GM12878 (cell line): ENCODE measurements around the gene GAGE2A.
"Not testable (repeated sequence)": the region's sequence is repeated elsewhere in the genome, so short reads cannot be mapped to it uniquely, and the experiment has no call there.

Experiments
- EED ChIP-seq: sonication (generic); IDR thresholded peaks from 2 replicates; pipeline ENCODE4 v1.6.1; 2016; ENCODE audit warnings: antibody characterized with exemption, low read depth
- ELK1 ChIP-seq: IDR thresholded peaks from 2 replicates; pipeline ENCODE4 v1.6.1; 2012; ENCODE audit warnings: low read depth, low read length, improper control_type of control experiment
- GABPA ChIP-seq: IDR thresholded peaks from 2 replicates; pipeline ENCODE4 v1.6.1; 2014; ENCODE audit warnings: antibody characterized with exemption, low read depth, mild to moderate bottlenecking, inconsistent platforms
- HDAC6 ChIP-seq: fragments of 200-600 bp; sonication (generic); IDR thresholded peaks from one replicate; pipeline ENCODE4 v1.8.0; 2017; ENCODE audit warnings: antibody characterized with exemption; ENCODE audit not compliant: unreplicated experiment
- TARDBP ChIP-seq: IDR thresholded peaks from 2 replicates; pipeline ENCODE4 v1.6.1; 2016; ENCODE audit warnings: borderline replicate concordance
- TCF7 ChIP-seq: IDR thresholded peaks from 2 replicates; pipeline ENCODE4 v1.6.1; 2014; ENCODE audit warnings: antibody characterized with exemption, borderline replicate concordance
- ZNF384 ChIP-seq: IDR thresholded peaks from 2 replicates; pipeline ENCODE4 v1.6.1; 2012; ENCODE audit warnings: low read depth, mild to moderate bottlenecking, low read length, improper control_type of control experiment, borderline replicate concordance
- TF ChIP-seq, protein P1 (sequence below), 3 experiments: IDR thresholded peaks in 2 of 3; conservative IDR thresholded peaks in 1 of 3; 2 replicates each; pipeline ENCODE4 v1.5.1; 2011; ENCODE audit warnings: low read depth in 3 of 3, low read length in 3 of 3, mild to moderate bottlenecking in 3 of 3, control low read depth in 2 of 3, moderate library complexity in 2 of 3, inconsistent platforms in 1 of 3, mixed read lengths in 1 of 3; ENCODE audit not compliant: control insufficient read depth in 2 of 3, insufficient read depth in 1 of 3; ENCODE audit errors: extremely low read depth in 1 of 3
- TF ChIP-seq, protein P2 (sequence below): IDR thresholded peaks from 2 replicates; pipeline ENCODE4 v1.6.1; 2012; ENCODE audit warnings: low read length, inconsistent platforms
- TF ChIP-seq, protein P3 (sequence below): IDR thresholded peaks from 2 replicates; pipeline ENCODE4 v1.6.1; 2012; ENCODE audit warnings: low read depth, low read length, improper control_type of control experiment

DNA sequence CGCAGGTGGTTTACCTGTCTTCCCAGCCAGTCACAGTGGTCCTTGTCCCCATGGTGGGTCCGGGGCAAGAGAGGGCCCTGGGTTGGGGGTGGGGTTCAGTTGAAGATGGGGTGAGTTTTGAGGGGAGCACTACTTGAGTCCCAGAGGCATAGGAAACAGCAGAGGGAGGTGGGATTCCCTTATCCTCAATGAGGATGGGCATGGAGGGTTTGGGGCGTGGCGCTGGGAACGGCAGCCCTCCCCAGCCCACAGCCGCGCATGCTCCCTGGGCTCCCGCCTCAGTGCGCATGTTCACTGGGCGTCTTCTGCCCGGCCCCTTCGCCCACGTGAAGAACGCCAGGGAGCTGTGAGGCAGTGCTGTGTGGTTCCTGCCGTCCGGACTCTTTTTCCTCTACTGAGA, 9.6 kb upstream of the GAGE2A start, which contains the start of gene GAGE12H:
- not testable (repeated sequence) for TF ChIP-seq TCF7, HDAC6, ELK1, ZNF384, TARDBP, GABPA, EED
- TF ChIP-seq, protein P1, sequence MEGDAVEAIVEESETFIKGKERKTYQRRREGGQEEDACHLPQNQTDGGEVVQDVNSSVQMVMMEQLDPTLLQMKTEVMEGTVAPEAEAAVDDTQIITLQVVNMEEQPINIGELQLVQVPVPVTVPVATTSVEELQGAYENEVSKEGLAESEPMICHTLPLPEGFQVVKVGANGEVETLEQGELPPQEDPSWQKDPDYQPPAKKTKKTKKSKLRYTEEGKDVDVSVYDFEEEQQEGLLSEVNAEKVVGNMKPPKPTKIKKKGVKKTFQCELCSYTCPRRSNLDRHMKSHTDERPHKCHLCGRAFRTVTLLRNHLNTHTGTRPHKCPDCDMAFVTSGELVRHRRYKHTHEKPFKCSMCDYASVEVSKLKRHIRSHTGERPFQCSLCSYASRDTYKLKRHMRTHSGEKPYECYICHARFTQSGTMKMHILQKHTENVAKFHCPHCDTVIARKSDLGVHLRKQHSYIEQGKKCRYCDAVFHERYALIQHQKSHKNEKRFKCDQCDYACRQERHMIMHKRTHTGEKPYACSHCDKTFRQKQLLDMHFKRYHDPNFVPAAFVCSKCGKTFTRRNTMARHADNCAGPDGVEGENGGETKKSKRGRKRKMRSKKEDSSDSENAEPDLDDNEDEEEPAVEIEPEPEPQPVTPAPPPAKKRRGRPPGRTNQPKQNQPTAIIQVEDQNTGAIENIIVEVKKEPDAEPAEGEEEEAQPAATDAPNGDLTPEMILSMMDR (IDR thresholded peaks at IDR 0.05 in 2 of 3, conservative IDR thresholded peaks at IDR 0.05 in 1 of 3; ENCODE audit: control insufficient read depth in 2 of 3, extremely low read depth in 1 of 3, insufficient read depth in 1 of 3, low read depth in 3 of 3, low read length in 3 of 3), result not testable (repeated sequence)
- TF ChIP-seq, protein P2, sequence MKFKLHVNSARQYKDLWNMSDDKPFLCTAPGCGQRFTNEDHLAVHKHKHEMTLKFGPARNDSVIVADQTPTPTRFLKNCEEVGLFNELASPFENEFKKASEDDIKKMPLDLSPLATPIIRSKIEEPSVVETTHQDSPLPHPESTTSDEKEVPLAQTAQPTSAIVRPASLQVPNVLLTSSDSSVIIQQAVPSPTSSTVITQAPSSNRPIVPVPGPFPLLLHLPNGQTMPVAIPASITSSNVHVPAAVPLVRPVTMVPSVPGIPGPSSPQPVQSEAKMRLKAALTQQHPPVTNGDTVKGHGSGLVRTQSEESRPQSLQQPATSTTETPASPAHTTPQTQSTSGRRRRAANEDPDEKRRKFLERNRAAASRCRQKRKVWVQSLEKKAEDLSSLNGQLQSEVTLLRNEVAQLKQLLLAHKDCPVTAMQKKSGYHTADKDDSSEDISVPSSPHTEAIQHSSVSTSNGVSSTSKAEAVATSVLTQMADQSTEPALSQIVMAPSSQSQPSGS, result not testable (repeated sequence)
- TF ChIP-seq, protein P3, sequence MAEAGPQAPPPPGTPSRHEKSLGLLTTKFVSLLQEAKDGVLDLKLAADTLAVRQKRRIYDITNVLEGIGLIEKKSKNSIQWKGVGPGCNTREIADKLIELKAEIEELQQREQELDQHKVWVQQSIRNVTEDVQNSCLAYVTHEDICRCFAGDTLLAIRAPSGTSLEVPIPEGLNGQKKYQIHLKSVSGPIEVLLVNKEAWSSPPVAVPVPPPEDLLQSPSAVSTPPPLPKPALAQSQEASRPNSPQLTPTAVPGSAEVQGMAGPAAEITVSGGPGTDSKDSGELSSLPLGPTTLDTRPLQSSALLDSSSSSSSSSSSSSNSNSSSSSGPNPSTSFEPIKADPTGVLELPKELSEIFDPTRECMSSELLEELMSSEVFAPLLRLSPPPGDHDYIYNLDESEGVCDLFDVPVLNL, result not testable (repeated sequence)
